ENCODE measurements around the gene RAB17. TPM values are rescaled to one million over a fixed set of nuclear protein-coding genes. Genes with fewer than 3 reads are reported as not detected.

Gene RAB17
- total and polyA plus RNA-seq, 2 experiments from 2014 or later = 2.9 to 3.1 TPM

GRCh38 chr2:237547841-237548416 is 42.6 kb downstream of the RAB17 start:
- H3K4me3 ChIP-seq = no peak overlapping the region
- TF ChIP-seq CTCF (IDR thresholded peaks at IDR 0.05; ENCODE audit: low read depth, low read length) = no peak
- H3K27ac ChIP-seq = no peak overlapping the region
- H3K4me1 ChIP-seq (ENCODE audit: low read depth) = no peaks in the 10 kb centered on the region
- H3K36me3 ChIP-seq = no peaks in the 10 kb centered on the region
- no peaks in the 10 kb centered on the region for H3K27me3 ChIP-seq
- no peaks in the 10 kb centered on the region for H3K9me3 ChIP-seq (ENCODE audit: low read depth)
- peak in 1 of 2 donors; percentile 45 for DNase-seq (ENCODE audit: low read depth in 1 of 2, low spot score in 1 of 2)

GRCh38 chr2:237546876-237547395 is 43.6 kb downstream of the RAB17 start:
- no peaks in the 10 kb centered on the region for H3K4me1 ChIP-seq (ENCODE audit: low read depth)
- no peaks in the 10 kb centered on the region for H3K9me3 ChIP-seq (ENCODE audit: low read depth)
- no peak overlapping the region for H3K4me3 ChIP-seq
- no peaks in the 10 kb centered on the region for H3K36me3 ChIP-seq
- H3K27me3 ChIP-seq = no peaks in the 10 kb centered on the region
- no peak for DNase-seq (ENCODE audit: low read depth in 1 of 2, low spot score in 1 of 2)
- H3K27ac ChIP-seq = no peak overlapping the region
- no peak for TF ChIP-seq CTCF (IDR thresholded peaks at IDR 0.05; ENCODE audit: low read depth, low read length)

- no peak for DNase-seq (ENCODE audit: low read depth in 1 of 2, low spot score in 1 of 2)
- no peaks in the 10 kb centered on the region for H3K4me1 ChIP-seq (ENCODE audit: low read depth)
- no peak overlapping the region for H3K4me3 ChIP-seq
- H3K27me3 ChIP-seq = no peaks in the 10 kb centered on the region
- H3K36me3 ChIP-seq = no peaks in the 10 kb centered on the region
- no peak overlapping the region for H3K27ac ChIP-seq
- H3K9me3 ChIP-seq (ENCODE audit: low read depth) = no peaks in the 10 kb centered on the region
- TF ChIP-seq CTCF (IDR thresholded peaks at IDR 0.05; ENCODE audit: low read depth, low read length) = no peak
Observed at GRCh38 chr2:237546040-237546875, 44.3 kb downstream of the RAB17 start.

- H3K4me1 ChIP-seq (ENCODE audit: low read depth) = no peaks in the 10 kb centered on the region
- H3K4me3 ChIP-seq = no peak overlapping the region
- DNase-seq (ENCODE audit: low read depth in 1 of 2, low spot score in 1 of 2) = no peak
- H3K36me3 ChIP-seq = no peaks in the 10 kb centered on the region
- no peaks in the 10 kb centered on the region for H3K9me3 ChIP-seq (ENCODE audit: low read depth)
- no peak overlapping the region for H3K27ac ChIP-seq
- no peak for TF ChIP-seq CTCF (IDR thresholded peaks at IDR 0.05; ENCODE audit: low read depth, low read length)
- H3K27me3 ChIP-seq = no peaks in the 10 kb centered on the region
Observed at GRCh38 chr2:237542001-237542704, 48.4 kb downstream of the RAB17 start.

GRCh38 chr2:237541243-237541642 is 49.3 kb downstream of the RAB17 start:
- H3K36me3 ChIP-seq = no peaks in the 10 kb centered on the region
- H3K4me3 ChIP-seq = no peak overlapping the region
- TF ChIP-seq CTCF (IDR thresholded peaks at IDR 0.05; ENCODE audit: low read depth, low read length) = no peak
- H3K4me1 ChIP-seq (ENCODE audit: low read depth) = no peaks in the 10 kb centered on the region
- DNase-seq (ENCODE audit: low read depth in 1 of 2, low spot score in 1 of 2) = no peak
- no peaks in the 10 kb centered on the region for H3K9me3 ChIP-seq (ENCODE audit: low read depth)
- H3K27me3 ChIP-seq = no peaks in the 10 kb centered on the region
- no peak overlapping the region for H3K27ac ChIP-seq

All from cardiac muscle cell (in vitro differentiated cells and primary cell).